Measurements from ENCODE around the gene NEUROG1. TPM values are rescaled to one million over a fixed set of nuclear protein-coding genes. Genes with fewer than 3 reads are reported as not detected.
A peak's percentile ranks its signal among the peaks of the same experiment; 100 is the strongest.

NEUROG1 gene
- total RNA-seq = not detected

- Histone ChIP-seq H3K27me3 (peaks cover 0 to 43% of the 10 kb centered on the region in 2 donors), H3K9me3 (no peaks in the 10 kb centered on the region), H3K4me3 (peak within 1 kb of the TSS in 2 of 4 donors; percentile 21 to 26), H3K4me1 (peaks cover 0 to 14% (median 0%) of the 10 kb centered on the region in 4 donors), H3K27ac (no peak within 1 kb of the TSS), H3K36me3 (no peaks in the 10 kb centered on the region)
- TF ChIP-seq POLR2A (IDR thresholded peaks at IDR 0.05) (no peak), CTCF (IDR thresholded peaks at IDR 0.05) (no peak)
- no peak for DNase-seq
Measured at GRCh38 chr5:135535820-135536801, at the start of gene NEUROG1. Gene NEUROG1 (minus strand): TSS chr5:135535964. CDS start chr5:135535690, 274 bp downstream.

- TF ChIP-seq CTCF (IDR thresholded peaks at IDR 0.05) (no peak), POLR2A (IDR thresholded peaks at IDR 0.05) (no peak)
- DNase-seq = no peak
- H3K36me3 ChIP-seq = no peaks in the 10 kb centered on the region
- no peaks in the 10 kb centered on the region for H3K9me3 ChIP-seq
- H3K27me3 ChIP-seq = no peaks in the 10 kb centered on the region
- H3K27ac ChIP-seq = no peak overlapping the region
- no peaks in the 10 kb centered on the region for H3K4me1 ChIP-seq
- no peak overlapping the region for H3K4me3 ChIP-seq
Measured at GRCh38 chr5:135584918-135585317, 49.2 kb upstream of the NEUROG1 start.

- H3K36me3 ChIP-seq = no peaks in the 10 kb centered on the region
- DNase-seq = no peak
- no peak overlapping the region for H3K27ac ChIP-seq
- H3K4me1 ChIP-seq = no peaks in the 10 kb centered on the region
- no peaks in the 10 kb centered on the region for H3K27me3 ChIP-seq
- no peak overlapping the region for H3K4me3 ChIP-seq
- H3K9me3 ChIP-seq = no peaks in the 10 kb centered on the region
- TF ChIP-seq CTCF (IDR thresholded peaks at IDR 0.05) (no peak), POLR2A (IDR thresholded peaks at IDR 0.05) (no peak)
Measured at GRCh38 chr5:135584276-135584675, 48.5 kb upstream of the NEUROG1 start.

- no peaks in the 10 kb centered on the region for H3K27me3 ChIP-seq
Measured at GRCh38 chr5:135582099-135582781, 46.5 kb upstream of the NEUROG1 start.

More at GRCh38 chr5:135582099-135582781, 46.5 kb upstream of the NEUROG1 start:
- DNase-seq = no peak
- no peaks in the 10 kb centered on the region for H3K4me1 ChIP-seq
- no peak overlapping the region for H3K4me3 ChIP-seq
- TF ChIP-seq CTCF (IDR thresholded peaks at IDR 0.05) = no peak
- no peak for TF ChIP-seq POLR2A (IDR thresholded peaks at IDR 0.05)
- H3K9me3 ChIP-seq = no peaks in the 10 kb centered on the region
- H3K36me3 ChIP-seq = no peaks in the 10 kb centered on the region
- H3K27ac ChIP-seq = no peak overlapping the region

Data from Peyer's patch (tissue), 4 donors.